Measurements from ENCODE around the gene FILIP1L.
"Not testable (repeated sequence)": the region's sequence is repeated elsewhere in the genome, so short reads cannot be mapped to it uniquely, and the experiment has no call there.

FILIP1L gene

DNA sequence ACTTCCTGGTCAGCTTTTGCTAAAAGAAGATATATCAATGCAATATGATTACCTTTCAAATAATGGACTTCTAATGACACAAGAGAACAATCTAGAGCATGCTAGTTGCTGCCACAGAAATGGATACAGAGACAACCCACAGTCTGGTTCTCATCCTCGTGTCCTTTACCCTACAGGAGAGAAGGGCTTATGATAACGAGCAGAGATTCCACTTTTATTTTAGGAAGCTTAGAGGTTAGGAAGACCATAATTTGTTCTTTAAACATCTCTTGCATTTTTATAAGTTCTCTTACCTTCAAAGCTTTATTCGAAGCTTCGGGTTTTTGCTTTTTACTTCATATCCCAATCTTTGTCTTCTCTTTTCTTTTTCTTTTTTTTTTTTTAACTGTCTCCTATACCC is 39.1 kb downstream of the FILIP1L start:
- DNase-seq (ENCODE audit: low read depth in 2 of 2) = no peak

DNA sequence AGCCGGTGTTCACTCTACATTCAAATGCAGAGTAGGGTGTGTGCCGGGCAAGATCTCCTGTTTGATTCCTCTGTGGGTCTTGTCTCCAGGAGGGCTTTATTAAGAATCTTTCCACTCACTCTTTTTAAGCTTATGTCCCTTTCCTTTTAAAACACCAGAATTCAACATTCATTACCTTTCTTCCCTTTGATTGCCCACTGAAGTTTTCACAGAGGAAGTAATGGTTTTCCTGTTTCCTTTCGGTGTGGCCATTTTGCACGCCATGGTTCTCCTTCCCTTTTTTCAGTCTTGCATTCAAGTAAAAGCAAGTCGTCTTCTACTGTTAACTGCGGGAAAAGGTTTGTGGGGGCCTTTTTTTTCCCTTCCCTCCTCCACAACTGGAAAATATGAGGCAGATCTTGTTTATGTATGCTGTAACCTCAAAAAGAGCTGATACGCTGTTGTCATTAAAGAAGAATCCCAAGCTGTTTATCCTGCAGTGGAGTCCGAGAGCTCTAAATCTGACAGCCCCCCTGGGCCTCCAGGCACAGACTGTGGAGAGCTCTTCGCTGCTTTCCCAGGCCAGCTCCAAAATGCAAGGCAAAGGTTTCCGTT is 40.5 kb downstream of the FILIP1L start:
- no peak for DNase-seq (ENCODE audit: low read depth in 2 of 2)

DNA sequence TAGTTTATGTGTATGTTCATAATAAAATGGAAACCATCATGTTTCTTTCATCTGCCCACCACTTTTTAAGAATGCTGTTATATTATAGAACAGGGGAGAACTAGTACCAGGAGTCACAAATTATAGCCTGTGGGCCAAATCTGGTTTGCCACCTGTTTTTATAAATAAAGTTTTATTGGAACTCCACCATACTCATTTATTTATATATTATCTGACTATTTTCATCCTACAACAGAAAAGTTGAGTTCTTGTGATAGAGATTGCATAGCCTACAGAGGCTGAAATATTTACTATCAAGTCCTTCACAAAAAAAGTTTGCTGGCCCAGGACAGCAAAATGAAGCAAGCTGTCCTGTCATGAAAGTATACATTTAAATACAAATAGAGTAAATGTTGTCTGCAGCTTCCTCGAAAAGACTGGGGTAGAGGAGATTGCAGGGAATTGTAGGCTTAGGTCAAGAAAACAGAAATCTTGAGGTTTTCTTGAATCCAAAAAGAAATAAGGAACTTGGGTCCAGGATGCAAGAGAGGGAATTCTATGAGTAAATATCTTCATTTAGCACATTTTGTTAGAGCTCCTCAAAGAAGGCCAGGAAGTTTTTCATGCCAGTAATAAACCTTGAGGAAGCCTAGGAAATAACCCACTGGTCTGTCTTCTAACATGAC is 41.1 kb downstream of the FILIP1L start:
- DNase-seq (ENCODE audit: low read depth in 2 of 2) = no peak

DNA sequence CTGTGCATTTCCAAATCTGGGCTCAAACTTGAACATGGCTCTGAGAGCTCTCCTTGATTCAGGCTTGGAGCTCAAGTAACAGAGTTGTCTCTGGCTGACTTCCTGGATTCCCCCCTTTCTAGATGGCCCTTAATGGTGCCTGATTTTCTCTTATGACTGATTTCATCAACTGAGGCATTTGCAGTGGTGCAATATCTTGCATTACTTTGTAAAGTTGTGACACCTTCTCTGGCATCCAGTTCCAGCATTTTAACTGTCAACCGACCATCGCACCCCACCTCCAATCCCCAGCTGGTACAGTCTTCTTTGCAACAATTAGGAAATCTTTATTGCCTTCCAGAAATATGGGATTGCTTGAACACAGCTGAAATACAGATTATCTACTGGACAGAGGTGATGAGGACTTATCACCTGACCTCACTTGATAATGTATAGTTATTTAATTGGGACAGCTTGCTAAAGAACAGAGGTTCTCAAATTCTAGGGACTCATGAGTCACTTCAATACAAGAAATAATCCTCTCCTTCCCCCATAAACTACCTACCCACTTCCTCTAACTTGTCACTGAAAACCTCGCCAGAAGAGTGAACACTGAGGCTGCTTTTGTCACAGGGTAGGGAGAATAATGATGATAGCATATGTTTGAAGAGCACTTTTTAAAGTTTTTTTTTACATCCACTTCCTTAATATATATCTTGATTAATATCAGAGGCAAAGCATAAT is 41.8 kb downstream of the FILIP1L start:
- DNase-seq (ENCODE audit: low read depth in 2 of 2) = no peak

DNA sequence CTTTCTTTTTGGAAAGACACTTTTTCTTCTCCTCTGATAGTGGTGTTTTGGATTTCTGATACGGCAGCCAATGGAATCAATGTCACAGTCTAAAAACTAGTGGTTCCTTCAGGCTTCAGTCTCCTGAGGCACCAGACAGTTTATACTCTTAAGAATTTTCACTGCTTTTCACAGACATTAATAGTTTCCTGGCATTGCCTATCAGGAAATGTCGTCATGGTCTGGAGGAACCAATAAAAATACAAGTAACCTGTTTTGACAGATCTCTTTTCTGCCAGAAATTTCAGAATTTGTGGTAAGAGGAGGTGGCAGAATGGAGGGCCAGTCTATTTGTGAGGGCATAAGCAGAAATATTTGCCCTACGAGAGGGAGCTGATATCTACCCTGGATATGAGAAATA is 44.8 kb downstream of the FILIP1L start:
- no peak for DNase-seq (ENCODE audit: low read depth in 2 of 2)

DNA sequence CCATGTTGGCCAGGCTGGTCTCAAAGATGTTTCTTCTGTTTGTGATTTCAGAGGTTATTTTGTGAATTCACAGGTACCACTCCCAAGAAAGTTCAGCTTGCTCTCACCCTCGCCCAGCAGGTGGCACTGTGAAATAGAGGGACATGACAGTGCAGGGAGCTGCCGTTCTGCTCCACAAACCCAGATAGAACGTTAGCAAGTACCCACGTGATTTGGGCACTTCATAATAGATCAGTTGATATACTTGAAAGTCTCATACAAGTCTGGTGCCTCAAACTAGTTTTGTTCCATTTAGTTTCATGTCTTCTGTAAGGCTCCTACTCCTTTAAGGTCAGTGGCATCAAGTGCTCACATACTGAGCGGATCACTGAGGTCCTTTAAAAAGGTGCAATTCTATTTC is 45.5 kb downstream of the FILIP1L start:
- DNase-seq (ENCODE audit: low read depth in 2 of 2) = peak; percentile 55 to 73

DNA sequence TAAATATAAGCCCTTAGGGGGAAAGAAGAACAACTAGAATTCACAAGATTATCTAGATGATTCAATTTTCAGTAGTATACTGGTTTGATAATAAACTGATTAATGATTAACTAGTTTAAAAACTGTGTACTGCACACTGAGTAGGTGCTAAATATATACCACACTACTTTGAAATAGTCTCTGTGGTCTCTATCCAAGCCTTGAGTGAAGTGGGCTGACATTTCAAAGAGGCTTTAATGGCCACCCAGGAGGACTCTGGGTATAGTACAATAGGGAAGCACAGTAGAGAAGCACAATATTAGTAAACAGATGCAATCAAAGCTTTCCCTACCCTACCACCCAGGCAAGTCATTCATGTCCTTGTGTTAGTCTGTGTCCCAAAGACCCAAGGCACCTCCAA is 46.7 kb downstream of the FILIP1L start:
- no peak for DNase-seq (ENCODE audit: low read depth in 2 of 2)

DNA sequence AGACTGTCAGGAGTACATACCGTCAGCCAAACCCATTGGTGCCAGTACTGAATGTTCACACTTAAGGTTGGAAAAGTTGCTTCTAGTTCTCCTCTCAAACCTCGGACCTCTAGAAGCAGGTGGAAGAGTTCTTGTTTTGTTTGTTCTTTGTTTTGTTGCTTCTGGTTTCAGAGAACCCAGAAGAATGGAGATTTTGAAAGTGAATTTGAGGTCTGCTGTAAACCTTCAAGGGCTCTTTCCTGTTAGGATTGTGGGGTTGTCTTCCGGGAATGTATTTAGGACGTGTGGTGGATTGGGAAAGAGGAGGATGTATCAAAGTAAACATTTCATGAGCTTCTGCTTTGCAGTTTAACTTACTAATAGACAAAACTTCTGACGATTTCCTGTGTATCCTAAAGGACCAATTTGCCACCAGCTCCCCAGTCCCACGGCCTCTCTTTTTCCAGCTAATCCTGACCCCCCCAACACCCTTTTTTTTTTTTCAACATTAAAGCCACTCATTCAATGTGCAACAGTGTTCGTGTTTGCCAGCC is 50.3 kb downstream of the FILIP1L start:
- no peak for DNase-seq (ENCODE audit: low read depth in 2 of 2)

DNA sequence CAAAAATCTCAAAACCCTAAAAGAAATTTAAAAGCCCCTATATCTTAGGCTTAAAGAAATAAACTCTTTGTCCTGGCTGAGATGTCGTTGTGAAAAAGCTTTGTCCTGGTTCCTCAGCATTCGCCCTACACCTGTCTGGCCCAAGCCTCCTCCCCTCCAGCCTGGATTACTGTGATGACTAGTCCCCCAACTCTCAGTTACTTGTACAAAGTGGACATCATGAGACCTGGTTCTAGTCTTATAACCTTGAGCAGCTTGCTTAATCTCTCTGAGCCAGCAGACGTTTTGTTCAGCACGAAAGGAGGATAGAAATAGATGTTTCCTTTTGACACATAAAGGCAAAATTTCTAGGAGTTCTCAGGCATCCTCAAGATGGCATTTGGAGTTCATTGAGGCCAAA is 51.6 kb downstream of the FILIP1L start:
- no peak for DNase-seq (ENCODE audit: low read depth in 2 of 2)

DNA sequence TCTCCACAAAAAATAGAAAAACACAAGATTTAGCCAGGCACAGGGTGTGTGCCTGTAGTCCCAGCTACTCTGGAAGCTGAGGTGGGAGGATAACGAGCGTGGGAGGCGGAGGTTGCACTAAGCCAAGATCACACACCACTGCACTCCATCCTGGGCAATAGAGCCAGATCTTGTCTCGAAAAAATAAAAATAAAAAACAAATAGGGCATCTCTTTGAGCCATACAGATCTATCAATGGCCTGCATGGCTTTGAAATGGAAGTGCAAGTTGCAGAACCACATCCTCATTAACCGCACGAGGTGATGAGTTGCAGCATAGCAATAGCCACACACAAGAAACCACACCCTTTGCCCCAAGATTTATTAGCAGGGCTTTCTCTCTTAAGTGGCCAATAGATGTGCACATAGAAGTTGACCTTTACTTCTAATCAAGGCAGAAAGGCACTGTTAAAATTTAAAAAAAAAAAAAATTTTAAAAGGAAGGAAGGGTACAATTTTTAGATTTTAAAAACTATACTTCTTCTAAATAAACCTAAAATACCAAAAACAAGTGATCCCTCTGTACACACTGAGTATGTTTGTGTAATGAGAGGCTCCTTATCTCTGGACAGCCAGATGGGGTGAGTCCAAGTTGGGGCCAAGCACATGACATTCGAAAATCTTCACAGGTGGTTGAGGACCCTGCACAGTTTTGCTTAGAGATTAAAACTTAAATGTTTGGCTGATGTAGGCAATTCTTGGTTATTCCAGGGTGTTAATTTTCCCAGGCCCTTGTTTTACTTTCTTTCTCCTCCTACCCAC is 53.4 kb downstream of the FILIP1L start:
- DNase-seq (ENCODE audit: low read depth in 2 of 2) = no peak

DNA sequence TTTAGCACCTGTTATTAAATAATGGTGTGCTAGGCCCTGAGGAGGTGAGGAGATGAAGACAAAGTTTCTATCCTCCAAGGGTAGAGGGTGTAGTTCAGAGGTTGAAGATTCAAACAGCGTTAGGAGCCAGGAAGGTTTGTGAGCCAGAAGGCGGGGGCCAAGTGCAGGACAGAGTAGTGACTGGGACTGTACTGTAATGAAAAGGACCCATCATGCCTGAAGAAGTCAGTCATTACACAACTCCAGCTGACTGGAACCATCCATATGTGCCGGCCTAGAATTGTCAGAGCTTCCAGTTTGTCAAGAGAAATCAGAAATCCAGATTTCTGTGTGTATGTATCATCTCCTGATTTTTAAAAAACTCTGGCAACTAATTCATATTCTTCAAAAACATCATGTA is 54.8 kb downstream of the FILIP1L start:
- DNase-seq (ENCODE audit: low read depth in 2 of 2) = no peak

DNA sequence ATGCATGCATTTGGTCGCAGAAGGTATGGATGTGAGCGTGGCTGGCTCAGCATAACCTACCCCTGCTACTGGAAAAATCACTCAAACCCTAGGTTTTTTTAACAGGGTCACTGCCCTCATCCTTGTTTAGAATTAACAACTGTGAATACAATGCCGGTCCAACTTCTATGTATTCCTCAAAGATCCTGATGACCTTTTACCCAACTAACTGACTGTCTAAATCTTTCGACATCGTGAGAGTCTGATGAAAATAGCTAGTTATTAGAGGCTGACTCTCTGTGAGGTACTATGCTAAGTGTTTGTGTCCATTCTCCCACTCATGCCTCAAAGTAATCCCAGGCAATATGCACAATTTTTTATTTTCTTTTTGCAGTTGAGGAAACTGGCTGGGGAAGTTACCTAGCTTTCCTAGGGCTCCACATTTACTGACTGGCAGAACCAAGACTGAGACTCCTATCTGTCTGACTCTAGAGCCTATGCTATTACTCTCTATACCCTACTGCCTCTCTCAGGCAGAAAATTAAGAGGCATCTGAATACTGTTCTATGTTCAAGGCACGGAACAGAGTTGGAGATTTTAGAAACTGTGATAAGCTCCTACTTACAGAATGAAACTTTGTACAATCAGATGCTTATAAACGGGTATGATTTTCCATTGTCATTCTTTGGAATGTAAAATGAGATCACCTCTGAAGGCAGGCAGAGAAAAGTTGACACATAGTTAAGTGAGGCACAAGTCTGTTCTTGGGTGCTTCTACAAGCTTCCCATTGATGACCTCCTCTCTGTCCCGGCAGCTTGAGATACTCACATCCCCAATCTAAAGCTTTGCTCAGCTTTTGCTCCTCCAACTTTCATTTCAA is 56.4 kb downstream of the FILIP1L start:
- DNase-seq (ENCODE audit: low read depth in 2 of 2) = no peak

DNA sequence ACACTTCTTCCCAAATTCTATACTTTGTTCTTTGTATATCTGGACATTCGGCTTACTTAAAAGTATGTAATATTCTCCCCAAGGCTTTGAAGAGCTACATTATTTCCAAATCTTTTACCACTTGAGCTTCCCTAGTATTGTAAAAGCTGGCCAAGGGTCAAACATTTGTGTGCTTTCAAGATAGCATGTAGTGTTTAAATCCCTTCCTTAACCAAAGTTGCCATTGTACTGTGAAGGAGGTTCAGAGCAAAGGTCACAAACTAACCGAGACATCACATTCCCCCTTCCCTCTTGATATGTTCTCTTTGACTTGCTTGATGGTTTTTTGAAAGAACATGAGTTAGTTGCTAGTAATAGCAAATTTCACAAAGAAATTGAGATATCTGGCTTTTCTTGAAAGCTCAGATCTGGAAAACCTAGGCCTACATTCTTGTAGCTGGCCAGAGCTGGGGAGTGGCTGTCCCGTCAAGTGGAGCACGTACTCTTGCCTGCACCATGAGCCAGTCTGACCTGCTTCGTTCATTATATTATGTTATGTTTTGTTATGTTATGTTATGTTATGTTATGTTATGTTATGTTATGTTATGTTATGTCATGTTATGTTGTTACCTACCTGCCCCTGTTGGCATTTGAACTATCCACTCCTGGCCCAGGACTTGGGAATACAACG is 60.2 kb downstream of the FILIP1L start:
- no peak for DNase-seq (ENCODE audit: low read depth in 2 of 2)

DNA sequence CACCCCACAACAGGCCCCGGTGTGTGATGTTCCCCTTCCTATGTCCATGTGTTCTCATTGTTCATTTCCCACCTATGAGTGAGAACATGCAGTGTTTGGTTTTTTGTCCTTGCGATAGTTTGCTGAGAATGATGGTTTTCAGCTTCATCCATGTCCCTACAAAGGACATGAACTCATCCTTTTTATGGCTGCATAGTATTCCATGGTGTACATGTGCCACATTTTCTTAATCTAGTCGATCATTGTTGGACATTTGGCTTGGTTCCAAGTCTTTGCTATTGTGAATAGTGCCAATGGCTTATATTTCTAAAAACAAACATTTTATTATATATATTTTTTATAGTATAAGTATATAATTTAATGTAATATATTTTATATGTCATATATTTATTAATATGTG is 62.8 kb downstream of the FILIP1L start:
- DNase-seq (ENCODE audit: low read depth in 2 of 2) = not testable (repeated sequence)

DNA sequence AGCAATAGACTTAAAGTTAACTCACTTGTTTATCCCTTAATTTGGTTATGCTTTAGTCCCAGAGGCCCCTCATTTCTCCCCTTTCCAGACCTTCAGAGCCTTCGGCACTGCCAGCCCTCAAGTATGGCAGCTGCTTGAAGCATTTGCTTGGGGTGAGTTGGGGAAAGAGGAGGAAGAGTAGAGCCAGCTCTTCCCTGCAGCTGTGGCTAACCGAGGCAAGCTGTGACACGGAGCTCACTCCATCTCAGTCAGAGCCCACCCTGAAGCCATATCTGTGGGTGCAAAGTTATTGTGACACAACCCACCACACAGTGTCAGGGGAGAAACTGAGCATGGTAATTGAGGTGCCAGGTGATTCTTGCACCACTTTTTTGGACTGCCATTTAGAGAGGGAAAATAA is 66.1 kb downstream of the FILIP1L start:
- DNase-seq (ENCODE audit: low read depth in 2 of 2) = no peak

DNA sequence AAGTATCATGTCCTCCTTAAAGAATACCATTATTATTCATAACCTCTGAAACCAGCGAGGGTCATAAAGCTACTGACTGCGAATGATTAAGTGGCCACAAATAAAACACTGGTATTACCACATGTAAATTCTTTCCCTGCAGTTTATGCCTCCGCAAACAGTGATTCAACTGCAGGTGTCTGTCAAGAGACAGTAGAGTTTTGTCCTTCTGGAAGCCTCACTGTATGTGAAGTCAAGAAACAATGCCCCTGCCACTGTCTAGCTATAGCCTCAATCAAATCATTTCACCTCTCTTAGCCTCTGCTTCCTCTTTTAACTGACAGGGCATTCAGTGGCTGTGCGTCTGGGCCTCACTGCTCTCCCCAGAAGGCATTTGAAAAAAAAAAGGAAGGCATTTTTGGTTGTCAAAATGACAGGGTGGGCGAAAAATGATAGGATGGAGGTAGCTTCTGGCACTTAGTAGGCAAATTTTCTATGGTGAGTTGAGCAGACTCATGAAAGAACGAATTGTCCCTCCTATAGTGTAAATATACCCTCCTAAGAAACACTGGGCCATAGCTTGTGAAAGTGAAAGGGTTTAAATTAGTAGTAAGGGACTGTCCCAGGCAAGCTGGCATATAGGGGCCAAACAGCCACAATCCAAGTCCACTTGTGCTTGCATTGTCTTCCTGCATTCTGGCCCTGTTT is 66.7 kb downstream of the FILIP1L start:
- DNase-seq (ENCODE audit: low read depth in 2 of 2) = no peak

DNA sequence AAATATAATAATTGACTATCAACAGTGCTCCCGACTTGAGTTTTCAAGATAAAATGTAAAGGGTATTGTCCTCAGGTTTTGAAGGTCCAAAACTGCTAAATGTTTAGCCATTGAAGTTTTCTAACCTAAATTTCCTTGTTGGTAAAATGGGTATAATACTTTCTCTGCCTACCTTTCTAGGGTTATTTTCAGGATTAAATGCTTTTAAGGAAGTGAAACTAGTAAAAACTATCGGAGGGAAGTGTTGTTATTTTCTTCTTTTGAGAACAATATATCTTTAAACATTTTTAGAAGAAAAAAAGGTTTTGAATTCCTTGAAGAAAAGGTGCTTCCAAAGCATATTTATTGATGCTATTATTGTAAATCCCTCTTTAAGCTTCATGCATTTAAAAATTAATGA is 67.3 kb downstream of the FILIP1L start:
- no peak for DNase-seq (ENCODE audit: low read depth in 2 of 2)

DNA sequence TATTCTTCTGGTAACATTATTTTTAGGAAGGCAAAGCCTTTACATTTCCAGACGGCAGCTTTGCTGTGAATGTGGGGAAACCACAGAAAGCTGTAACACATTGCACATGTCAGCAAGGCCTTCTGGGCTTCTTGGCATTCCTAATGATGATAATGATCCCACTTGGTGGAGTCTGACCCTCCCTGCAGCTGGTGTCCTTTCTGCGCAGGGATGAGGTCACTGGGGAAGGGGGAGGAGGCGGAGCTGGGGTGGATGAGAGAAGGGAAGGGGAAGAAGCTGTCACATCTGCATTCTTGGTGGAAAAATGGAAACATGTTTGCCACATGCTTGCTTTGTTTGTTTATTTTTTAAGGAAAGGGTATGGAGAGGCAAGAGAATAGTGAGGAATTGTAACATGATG is 68.6 kb downstream of the FILIP1L start:
- no peak for DNase-seq (ENCODE audit: low read depth in 2 of 2)

DNA sequence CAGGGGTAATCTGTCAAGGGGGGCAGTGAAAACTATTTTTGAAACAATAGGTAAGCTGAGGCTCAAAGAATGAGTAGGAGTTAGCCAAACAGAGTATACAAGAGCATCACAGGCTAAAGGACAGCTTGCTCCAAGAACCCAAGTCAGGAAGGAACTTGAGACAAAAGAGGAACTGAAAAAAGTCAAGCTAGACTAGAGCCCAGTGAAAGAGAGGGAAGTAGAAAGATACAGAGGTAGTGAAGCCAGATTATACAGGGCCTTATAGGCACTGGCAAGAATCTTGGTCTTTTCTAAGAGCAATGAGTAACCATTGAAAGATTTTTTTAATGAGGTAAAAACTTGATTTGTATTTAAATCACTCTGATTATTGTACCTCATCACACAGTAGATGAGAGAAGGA is 69.9 kb downstream of the FILIP1L start:
- no peak for DNase-seq (ENCODE audit: low read depth in 2 of 2)

DNA sequence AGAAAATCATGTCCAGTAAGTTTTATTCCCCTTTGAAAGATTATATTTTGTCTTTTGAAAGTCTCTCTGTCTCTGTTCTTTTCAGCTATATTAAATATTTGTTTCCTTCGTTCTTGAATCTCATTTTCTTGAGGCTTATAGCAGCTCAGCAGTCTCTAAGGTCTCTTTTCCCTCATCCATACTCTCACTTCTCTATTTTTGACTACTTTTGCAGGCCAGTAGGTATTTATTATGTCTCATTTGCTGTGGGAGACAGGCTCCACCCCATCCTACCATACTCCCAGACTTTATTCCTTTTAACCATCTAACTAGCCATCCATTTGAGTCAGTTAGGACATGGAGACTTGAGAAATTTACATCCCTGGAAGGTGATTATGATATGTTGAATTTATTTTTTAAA is 71.0 kb downstream of the FILIP1L start:
- no peak for DNase-seq (ENCODE audit: low read depth in 2 of 2)

All from stimulated activated CD4-positive, alpha-beta T cell treated with anti-CD3 and anti-CD28 coated beads, Interleukin-15, amount 100 ng/mL, for 48 hours (primary cell).